AG09319 (cell line): ENCODE results near the gene THSD4.
A peak's percentile ranks its signal among the peaks of the same experiment; 100 is the strongest.

Experiments
- DNase-seq: peaks from one replicate; pipeline ENCODE4 v3.0.0-alpha.2; 2010; ENCODE audit warnings: low read depth; ENCODE audit errors: extremely low read depth
- TF ChIP-seq, protein P1 (sequence below): IDR thresholded peaks from 2 replicates; pipeline ENCODE4 v1.5.1; 2011; ENCODE audit warnings: low read depth, mild to moderate bottlenecking, inconsistent platforms, low read length, moderate library complexity

The THSD4 gene

DNA sequence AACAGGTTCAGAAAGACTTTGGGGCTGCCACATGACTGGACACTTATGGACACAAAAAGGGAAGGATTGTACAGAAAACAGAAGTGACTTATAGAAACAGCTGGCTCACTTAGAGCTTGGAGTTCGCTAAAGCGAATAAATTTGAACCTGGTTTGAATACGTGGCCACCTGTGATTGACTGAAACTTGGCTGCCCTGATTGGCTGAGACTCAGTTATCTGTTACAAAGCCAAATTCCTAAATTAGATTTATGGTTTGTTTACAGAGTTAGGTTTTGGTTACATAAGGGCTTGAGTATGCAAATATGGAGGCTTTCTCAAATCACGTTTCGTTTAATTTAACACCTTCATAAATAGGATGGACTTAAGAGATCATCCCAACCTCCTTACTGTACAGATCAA lies 270.2 kb downstream of the THSD4 start:
- TF ChIP-seq, protein P1, sequence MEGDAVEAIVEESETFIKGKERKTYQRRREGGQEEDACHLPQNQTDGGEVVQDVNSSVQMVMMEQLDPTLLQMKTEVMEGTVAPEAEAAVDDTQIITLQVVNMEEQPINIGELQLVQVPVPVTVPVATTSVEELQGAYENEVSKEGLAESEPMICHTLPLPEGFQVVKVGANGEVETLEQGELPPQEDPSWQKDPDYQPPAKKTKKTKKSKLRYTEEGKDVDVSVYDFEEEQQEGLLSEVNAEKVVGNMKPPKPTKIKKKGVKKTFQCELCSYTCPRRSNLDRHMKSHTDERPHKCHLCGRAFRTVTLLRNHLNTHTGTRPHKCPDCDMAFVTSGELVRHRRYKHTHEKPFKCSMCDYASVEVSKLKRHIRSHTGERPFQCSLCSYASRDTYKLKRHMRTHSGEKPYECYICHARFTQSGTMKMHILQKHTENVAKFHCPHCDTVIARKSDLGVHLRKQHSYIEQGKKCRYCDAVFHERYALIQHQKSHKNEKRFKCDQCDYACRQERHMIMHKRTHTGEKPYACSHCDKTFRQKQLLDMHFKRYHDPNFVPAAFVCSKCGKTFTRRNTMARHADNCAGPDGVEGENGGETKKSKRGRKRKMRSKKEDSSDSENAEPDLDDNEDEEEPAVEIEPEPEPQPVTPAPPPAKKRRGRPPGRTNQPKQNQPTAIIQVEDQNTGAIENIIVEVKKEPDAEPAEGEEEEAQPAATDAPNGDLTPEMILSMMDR, result no peak
- no peak for DNase-seq

DNA sequence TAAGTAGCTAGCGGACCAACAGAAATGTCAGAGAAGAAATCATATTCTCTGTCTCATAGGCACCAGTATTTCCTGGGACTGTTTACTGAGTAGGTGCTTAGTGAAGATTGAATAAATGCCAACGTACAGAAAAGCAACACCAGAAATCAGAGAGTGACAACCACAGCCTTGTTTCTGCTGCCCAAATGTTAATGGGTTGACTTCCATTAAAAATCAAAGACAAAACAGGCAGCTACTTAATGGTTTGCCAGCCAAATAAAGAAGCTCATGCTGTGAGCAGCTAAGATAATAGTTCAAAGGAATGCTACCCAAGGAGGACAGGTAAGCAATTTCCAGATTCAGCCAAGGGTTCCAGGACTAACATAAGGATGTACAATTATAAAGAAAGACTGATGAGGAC lies 270.7 kb downstream of the THSD4 start:
- TF ChIP-seq, protein P1, result no peak

DNA sequence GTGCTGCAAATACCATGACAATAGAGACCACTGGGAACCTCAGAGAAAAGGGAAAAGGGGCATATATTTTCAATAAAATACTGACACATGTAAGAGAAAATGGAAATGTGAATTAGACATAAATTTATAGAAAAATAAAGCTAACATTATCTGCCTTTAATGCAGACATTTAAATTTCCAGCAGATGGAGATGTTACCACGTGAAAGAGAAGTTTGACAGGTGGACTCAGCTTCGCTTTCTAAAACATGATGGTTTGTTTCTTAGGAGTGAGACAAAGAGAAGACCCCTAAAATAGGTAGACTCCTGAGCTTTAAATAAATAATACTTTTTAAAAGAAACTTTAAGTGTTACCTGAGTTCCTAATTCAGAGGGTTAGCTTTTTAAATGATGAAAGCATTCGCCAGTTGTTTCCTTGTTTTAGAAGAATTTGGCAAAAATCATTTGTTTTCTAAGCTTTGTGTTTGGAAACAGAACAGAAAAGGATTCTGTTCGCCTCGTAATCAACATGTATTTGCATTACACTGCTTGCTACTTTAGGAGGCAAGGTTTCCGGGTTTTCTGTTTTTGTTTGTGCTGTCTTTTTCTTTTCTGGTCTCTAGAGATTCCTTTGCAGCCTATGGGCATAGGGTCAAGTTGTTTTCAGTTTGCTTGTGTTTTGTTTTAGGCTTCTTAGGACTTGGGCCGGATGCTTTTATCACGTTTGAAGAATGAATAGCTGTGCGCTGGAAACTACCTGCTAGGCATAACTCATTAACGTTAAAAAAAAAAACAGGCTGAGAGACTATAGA lies 271.4 kb downstream of the THSD4 start:
- TF ChIP-seq, protein P1, result peak; percentile 25
- no peak for DNase-seq

More for the DNA sequence above, 270.7 kb downstream of the THSD4 start:
- DNase-seq, result no peak

DNA sequence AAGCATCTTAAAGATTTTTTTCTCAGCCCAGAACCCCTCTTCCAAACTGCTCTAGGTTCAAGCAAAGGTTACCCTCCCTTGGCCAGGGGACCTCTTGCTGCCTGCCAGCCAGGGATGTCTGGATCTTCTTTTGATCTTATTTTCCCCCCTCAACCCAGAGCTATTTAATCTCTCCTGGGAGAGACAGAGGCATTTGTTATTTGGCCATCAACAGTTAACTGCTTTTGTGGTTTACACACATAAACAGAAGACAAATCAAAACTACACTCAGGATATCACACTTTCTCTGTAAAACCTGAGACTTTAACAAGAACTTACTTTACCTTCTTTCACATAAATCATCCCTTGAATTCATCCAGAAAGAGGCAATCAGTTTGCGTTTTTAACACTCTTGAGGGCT lies 272.5 kb downstream of the THSD4 start:
- TF ChIP-seq, protein P1, result no peak

DNA sequence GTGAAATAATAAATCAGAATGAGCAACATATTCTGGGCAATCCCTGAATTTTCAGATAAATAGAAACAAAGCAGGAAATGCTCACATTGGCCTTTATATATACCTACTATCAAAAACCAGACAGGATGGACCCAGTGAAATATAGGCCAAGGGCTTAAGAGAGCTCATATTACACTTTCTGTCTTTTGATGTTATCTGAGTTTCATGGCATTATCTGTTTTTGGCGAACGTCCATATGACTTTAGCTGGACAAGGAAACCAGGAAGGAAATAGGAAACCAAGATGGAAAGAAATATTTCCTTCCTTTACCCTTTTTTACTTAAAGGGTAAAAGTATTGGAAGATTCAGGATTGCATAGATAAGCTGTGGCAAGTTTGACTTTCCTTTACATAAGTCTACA lies 274.8 kb downstream of the THSD4 start:
- TF ChIP-seq, protein P1, result no peak
- no peak for DNase-seq

More for the DNA sequence above, 272.5 kb downstream of the THSD4 start:
- DNase-seq, result no peak

DNA sequence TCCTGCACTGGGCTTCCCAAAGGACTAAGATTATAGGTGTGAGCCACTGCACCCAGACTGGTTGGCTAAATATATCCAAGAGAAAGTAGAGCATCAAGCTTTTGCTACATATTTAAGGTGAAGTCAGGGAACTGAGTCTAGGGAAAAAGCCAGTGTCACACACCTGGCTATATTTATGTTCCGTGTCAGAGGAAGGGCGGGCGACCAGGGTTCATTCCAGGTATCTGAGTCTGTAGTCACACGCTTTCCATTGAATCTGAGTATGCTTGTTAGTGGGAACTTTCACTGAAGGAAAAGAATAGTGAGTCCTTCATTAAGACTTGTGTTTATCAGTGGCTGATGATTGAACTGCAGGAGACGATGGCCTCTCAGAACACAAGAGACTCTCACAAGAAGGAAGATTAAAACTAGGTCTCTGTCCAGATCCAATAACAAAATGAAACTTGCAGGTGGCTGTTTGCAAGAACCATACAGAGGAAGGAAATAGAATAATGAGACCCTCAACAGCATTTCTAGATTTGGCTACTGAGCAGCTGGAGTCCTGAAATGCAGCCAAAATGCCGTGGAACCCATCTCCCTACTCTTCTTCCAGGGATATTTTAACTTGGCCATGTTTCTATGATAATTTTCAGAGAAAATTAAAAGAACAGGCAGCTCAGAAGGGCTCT lies 276.3 kb downstream of the THSD4 start:
- TF ChIP-seq, protein P1, result no peak
- DNase-seq, result no peak

DNA sequence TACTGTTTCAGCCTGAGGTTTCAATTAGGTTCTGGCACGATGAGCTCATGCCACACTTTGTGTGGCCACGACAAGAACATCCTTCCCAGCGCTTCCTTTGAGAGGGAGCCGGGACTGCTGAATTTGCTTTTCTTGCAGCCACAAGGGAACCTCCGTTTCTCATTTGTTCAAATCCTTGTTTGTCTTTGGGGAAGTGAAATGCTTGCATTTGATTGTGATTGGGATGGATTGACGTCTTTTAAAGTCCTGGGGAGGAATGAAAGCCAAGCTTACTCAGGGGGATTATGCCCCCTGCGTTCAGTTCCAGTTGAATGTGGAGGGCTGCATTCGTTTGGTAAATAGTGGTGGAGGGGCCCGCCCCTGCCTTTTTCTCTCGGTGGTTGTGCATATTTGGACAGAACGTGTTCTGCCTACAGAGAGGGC lies 277.6 kb downstream of the THSD4 start:
- no peak for DNase-seq

More for the DNA sequence above, 277.6 kb downstream of the THSD4 start:
- TF ChIP-seq, protein P1, result no peak
